ENCODE results near the gene PPP1R9B. TPM values are rescaled to one million over a fixed set of nuclear protein-coding genes. Genes with fewer than 3 reads are reported as not detected.

The PPP1R9B gene
- total RNA-seq, 1 donor from 2014 or later, result 16.6 TPM

- FAIRE-seq (no peak), DNase-seq (ENCODE audit: low read depth) (no peak)
- no peaks in the 10 kb centered on the region for H3K36me3 ChIP-seq (ENCODE audit: control insufficient read depth, insufficient read depth, low read length)
- no peak for TF ChIP-seq CTCF (IDR thresholded peaks at IDR 0.05; ENCODE audit: insufficient read depth, low read length, severe bottlenecking)
- peaks cover 5% of the 10 kb centered on the region for H3K27me3 ChIP-seq (ENCODE audit: control insufficient read depth, insufficient read depth, low read length)
- H3K4me3 ChIP-seq (ENCODE audit: low read depth, low read length), result no peak overlapping the region
Observed at GRCh38 chr17:50123649-50124349, 26.7 kb downstream of the PPP1R9B start.

GRCh38 chr17:50122945-50123344, 27.5 kb downstream of the PPP1R9B start:
- H3K36me3 ChIP-seq (ENCODE audit: control insufficient read depth, insufficient read depth, low read length), result no peaks in the 10 kb centered on the region
- FAIRE-seq (peak; percentile 58), DNase-seq (ENCODE audit: low read depth) (no peak)
- H3K4me3 ChIP-seq (ENCODE audit: low read depth, low read length), result no peak overlapping the region
- no peak for TF ChIP-seq CTCF (IDR thresholded peaks at IDR 0.05; ENCODE audit: insufficient read depth, low read length, severe bottlenecking)
- H3K27me3 ChIP-seq (ENCODE audit: control insufficient read depth, insufficient read depth, low read length), result peaks cover 5% of the 10 kb centered on the region

- Histone ChIP-seq H3K27me3 (ENCODE audit: control insufficient read depth, insufficient read depth, low read length) (peaks cover 5% of the 10 kb centered on the region), H3K4me3 (ENCODE audit: low read depth, low read length) (no peak overlapping the region), H3K36me3 (ENCODE audit: control insufficient read depth, insufficient read depth, low read length) (no peaks in the 10 kb centered on the region)
- no peak for TF ChIP-seq CTCF (IDR thresholded peaks at IDR 0.05; ENCODE audit: insufficient read depth, low read length, severe bottlenecking)
- DNase-seq (ENCODE audit: low read depth) (no peak), FAIRE-seq (no peak)
Observed at GRCh38 chr17:50120475-50121253, 29.8 kb downstream of the PPP1R9B start.

- no peak overlapping the region for H3K4me3 ChIP-seq (ENCODE audit: low read depth, low read length)
- no peak for DNase-seq (ENCODE audit: low read depth)
- H3K27me3 ChIP-seq (ENCODE audit: control insufficient read depth, insufficient read depth, low read length), result peaks cover 5% of the 10 kb centered on the region
- TF ChIP-seq CTCF (IDR thresholded peaks at IDR 0.05; ENCODE audit: insufficient read depth, low read length, severe bottlenecking), result no peak
- no peaks in the 10 kb centered on the region for H3K36me3 ChIP-seq (ENCODE audit: control insufficient read depth, insufficient read depth, low read length)
- peak; percentile 64 for FAIRE-seq
Observed at GRCh38 chr17:50118828-50119218, 31.7 kb downstream of the PPP1R9B start.

GRCh38 chr17:50118076-50118827, 32.2 kb downstream of the PPP1R9B start:
- no peaks in the 10 kb centered on the region for H3K36me3 ChIP-seq (ENCODE audit: control insufficient read depth, insufficient read depth, low read length)
- DNase-seq (ENCODE audit: low read depth) (no peak), FAIRE-seq (no peak)
- no peak overlapping the region for H3K4me3 ChIP-seq (ENCODE audit: low read depth, low read length)
- peaks cover 5% of the 10 kb centered on the region for H3K27me3 ChIP-seq (ENCODE audit: control insufficient read depth, insufficient read depth, low read length)
- TF ChIP-seq CTCF (IDR thresholded peaks at IDR 0.05; ENCODE audit: insufficient read depth, low read length, severe bottlenecking), result no peak

Measured in bronchial epithelial cell (primary cell).